Measurements from ENCODE around the gene CLRN1.

DNA sequence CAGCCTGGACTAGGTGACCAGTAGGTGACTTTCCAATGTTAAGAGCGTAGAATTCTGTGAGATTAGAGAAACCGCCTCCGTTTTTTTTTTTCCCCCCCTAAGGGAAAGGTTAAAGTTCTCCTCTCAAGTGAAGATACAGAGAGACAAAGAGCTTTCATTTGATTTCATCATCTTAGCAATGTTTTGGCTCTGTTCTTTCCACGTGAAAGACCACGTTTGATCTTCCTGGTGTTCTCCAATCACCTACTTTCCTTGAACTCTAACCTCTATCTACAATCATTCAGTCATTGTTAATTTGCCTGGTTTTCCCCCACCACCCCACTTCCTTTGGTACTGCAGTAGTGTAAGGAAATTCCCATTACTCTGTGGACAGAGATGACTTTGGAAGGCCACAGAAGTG lies 36.9 kb upstream of the CLRN1 start:
- no peak for TF ChIP-seq BHLHE40 (IDR thresholded peaks at IDR 0.05; ENCODE audit: low read length)
- TF ChIP-seq POLR2AphosphoS2 (IDR thresholded peaks at IDR 0.05; ENCODE audit: low read depth, low read length): no peak
- TF ChIP-seq, protein P1, sequence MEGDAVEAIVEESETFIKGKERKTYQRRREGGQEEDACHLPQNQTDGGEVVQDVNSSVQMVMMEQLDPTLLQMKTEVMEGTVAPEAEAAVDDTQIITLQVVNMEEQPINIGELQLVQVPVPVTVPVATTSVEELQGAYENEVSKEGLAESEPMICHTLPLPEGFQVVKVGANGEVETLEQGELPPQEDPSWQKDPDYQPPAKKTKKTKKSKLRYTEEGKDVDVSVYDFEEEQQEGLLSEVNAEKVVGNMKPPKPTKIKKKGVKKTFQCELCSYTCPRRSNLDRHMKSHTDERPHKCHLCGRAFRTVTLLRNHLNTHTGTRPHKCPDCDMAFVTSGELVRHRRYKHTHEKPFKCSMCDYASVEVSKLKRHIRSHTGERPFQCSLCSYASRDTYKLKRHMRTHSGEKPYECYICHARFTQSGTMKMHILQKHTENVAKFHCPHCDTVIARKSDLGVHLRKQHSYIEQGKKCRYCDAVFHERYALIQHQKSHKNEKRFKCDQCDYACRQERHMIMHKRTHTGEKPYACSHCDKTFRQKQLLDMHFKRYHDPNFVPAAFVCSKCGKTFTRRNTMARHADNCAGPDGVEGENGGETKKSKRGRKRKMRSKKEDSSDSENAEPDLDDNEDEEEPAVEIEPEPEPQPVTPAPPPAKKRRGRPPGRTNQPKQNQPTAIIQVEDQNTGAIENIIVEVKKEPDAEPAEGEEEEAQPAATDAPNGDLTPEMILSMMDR (CRISPR knock-in tag; IDR thresholded peaks at IDR 0.05): no peak
- TF ChIP-seq KLF16 (CRISPR knock-in tag; IDR thresholded peaks at IDR 0.05): no peak
- TF ChIP-seq, protein P2, sequence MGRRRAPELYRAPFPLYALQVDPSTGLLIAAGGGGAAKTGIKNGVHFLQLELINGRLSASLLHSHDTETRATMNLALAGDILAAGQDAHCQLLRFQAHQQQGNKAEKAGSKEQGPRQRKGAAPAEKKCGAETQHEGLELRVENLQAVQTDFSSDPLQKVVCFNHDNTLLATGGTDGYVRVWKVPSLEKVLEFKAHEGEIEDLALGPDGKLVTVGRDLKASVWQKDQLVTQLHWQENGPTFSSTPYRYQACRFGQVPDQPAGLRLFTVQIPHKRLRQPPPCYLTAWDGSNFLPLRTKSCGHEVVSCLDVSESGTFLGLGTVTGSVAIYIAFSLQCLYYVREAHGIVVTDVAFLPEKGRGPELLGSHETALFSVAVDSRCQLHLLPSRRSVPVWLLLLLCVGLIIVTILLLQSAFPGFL (CRISPR knock-in tag; IDR thresholded peaks at IDR 0.05): no peak
- no peak for TF ChIP-seq POLR2A (IDR thresholded peaks at IDR 0.05; ENCODE audit: insufficient read depth in 1 of 2, low read depth in 2 of 2, low read length in 2 of 2)
- TF ChIP-seq ZNF772 (CRISPR knock-in tag; IDR thresholded peaks at IDR 0.05): no peak
- TF ChIP-seq ZBTB1 (CRISPR knock-in tag; IDR thresholded peaks at IDR 0.05; ENCODE audit: borderline replicate concordance): no peak
- no peak for TF ChIP-seq JUND (CRISPR knock-in tag; IDR thresholded peaks at IDR 0.05)
- no peak for TF ChIP-seq SP2 (CRISPR knock-in tag; IDR thresholded peaks at IDR 0.05)
- no peak for TF ChIP-seq POLR2AphosphoS5 (IDR thresholded peaks at IDR 0.05; ENCODE audit: low read depth, low read length)

Data from HepG2 (cell line).